ENCODE results near the gene TRAPPC14. TPM values are rescaled to one million over a fixed set of nuclear protein-coding genes. Genes with fewer than 3 reads are reported as not detected.

The TRAPPC14 gene
- total and polyA plus RNA-seq, 9 of the 15 experiments (the other 6 are each of a cell fraction or from before 2014, with no cell fraction given), result 0.42 to 45.9 (median 18.2) TPM

- 0 out of 2 replicates have a peak, but pooled peaks have one; percentile 7 for TF ChIP-seq ZBTB40 (IDR thresholded peaks at IDR 0.05)
- TF ChIP-seq ZBTB40 (CRISPR knock-in tag; IDR thresholded peaks at IDR 0.05), result no peak
- TF ChIP-seq, protein P1, sequence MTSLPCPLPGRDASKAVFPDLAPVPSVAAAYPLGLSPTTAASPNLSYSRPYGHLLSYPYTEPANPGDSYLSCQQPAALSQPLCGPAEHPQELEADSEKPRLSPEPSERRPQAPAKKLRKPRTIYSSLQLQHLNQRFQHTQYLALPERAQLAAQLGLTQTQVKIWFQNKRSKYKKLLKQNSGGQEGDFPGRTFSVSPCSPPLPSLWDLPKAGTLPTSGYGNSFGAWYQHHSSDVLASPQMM (CRISPR knock-in tag; IDR thresholded peaks at IDR 0.05), result no peak
- no peak for TF ChIP-seq BACH1 (tag; IDR thresholded peaks at IDR 0.05)
- 0 out of 2 replicates have a peak, but pooled peaks have one; percentile 74 for TF ChIP-seq ZNF395 (CRISPR knock-in tag; IDR thresholded peaks at IDR 0.05)
- TF ChIP-seq ZNF75A (CRISPR knock-in tag; IDR thresholded peaks at IDR 0.05), result no peak
- no peak for TF ChIP-seq CBX8 (IDR thresholded peaks at IDR 0.05; ENCODE audit: borderline replicate concordance, extremely low read depth, low read depth, low read length, poor library complexity, severe bottlenecking)
- no peak for TF ChIP-seq ZKSCAN8 (CRISPR knock-in tag; IDR thresholded peaks at IDR 0.05)
These were observed 32.1 kb downstream of the TRAPPC14 start (continued) for GRCh38 chr7:100126239-100126930.
